H9 (cell line): ENCODE measurements around the gene NECTIN1. TPM values are rescaled to one million over a fixed set of nuclear protein-coding genes. Genes with fewer than 3 reads are reported as not detected.

ENCODE experiments used
- DNase-seq: peaks from one replicate; pipeline ENCODE4 v3.0.0-alpha.2; 2017
- H2AFZ ChIP-seq: one replicate; pipeline ENCODE4 v1.6.1; 2013; ENCODE audit warnings: mild to moderate bottlenecking, low read length, control low read depth, moderate library complexity
- H2AK5ac ChIP-seq: 2 replicates; pipeline ENCODE4 v1.6.1; 2013; ENCODE audit warnings: low read length, control low read depth, mixed read lengths; ENCODE audit not compliant: insufficient read length
- H2BK120ac ChIP-seq: one replicate; pipeline ENCODE4 v1.6.1; 2013; ENCODE audit warnings: low read depth, mild to moderate bottlenecking, low read length, control low read depth, inconsistent platforms; ENCODE audit not compliant: poor library complexity, severe bottlenecking
- H2BK12ac ChIP-seq: 2 replicates; pipeline ENCODE4 v1.6.1; 2013; ENCODE audit warnings: low read length, control low read depth, mixed read lengths, low read depth; ENCODE audit not compliant: insufficient read length
- H2BK15ac ChIP-seq: 2 replicates; pipeline ENCODE4 v1.6.1; 2013; ENCODE audit warnings: low read depth, low read length, control low read depth
- H2BK20ac ChIP-seq: one replicate; pipeline ENCODE4 v1.6.1; 2013; ENCODE audit warnings: low read depth, mild to moderate bottlenecking, low read length, control low read depth, inconsistent platforms; ENCODE audit not compliant: poor library complexity, severe bottlenecking
- H2BK5ac ChIP-seq: 2 replicates; pipeline ENCODE4 v1.6.1; 2013; ENCODE audit warnings: low read length, control low read depth, mixed read lengths; ENCODE audit not compliant: insufficient read length
- H3K14ac ChIP-seq: 2 replicates; pipeline ENCODE4 v1.6.1; 2013; ENCODE audit warnings: low read length, control low read depth; ENCODE audit not compliant: insufficient read depth
- H3K18ac ChIP-seq: 2 replicates; pipeline ENCODE4 v1.6.1; 2013; ENCODE audit warnings: low read depth, mild to moderate bottlenecking, mixed read lengths, low read length, control low read depth; ENCODE audit not compliant: insufficient read length
- H3K23ac ChIP-seq: 2 replicates; pipeline ENCODE4 v1.6.1; 2013; ENCODE audit warnings: low read length, control low read depth, mixed read lengths, low read depth; ENCODE audit not compliant: insufficient read length
- H3K23me2 ChIP-seq: 2 replicates; pipeline ENCODE4 v1.6.1; 2013; ENCODE audit warnings: low read depth, mild to moderate bottlenecking, mixed read lengths, low read length, control low read depth; ENCODE audit not compliant: insufficient read length, poor library complexity, severe bottlenecking
- H3K27ac ChIP-seq: 2 replicates; pipeline ENCODE4 v1.5.1; 2013; ENCODE audit warnings: low read length, control low read depth, mixed read lengths, low read depth; ENCODE audit not compliant: insufficient read length
- H3K27me3 ChIP-seq: 2 replicates; pipeline ENCODE4 v1.6.1; 2013; ENCODE audit warnings: low read length, control low read depth, inconsistent platforms; ENCODE audit not compliant: insufficient read depth
- H3K4ac ChIP-seq: 2 replicates; pipeline ENCODE4 v1.6.1; 2013; ENCODE audit warnings: low read depth, mild to moderate bottlenecking, control low read depth, inconsistent platforms, low read length, moderate library complexity
- H3K4me1 ChIP-seq: 2 replicates; pipeline ENCODE4 v1.6.1; 2013; ENCODE audit warnings: low read length, control low read depth, inconsistent platforms; ENCODE audit not compliant: insufficient read depth
- H3K4me2 ChIP-seq: 2 replicates; pipeline ENCODE4 v1.6.1; 2013; ENCODE audit warnings: low read length, control low read depth, mixed read lengths; ENCODE audit not compliant: insufficient read length, insufficient read depth
- H3K56ac ChIP-seq: 2 replicates; pipeline ENCODE4 v1.6.1; 2013; ENCODE audit warnings: low read depth, mild to moderate bottlenecking, mixed read lengths, low read length, control low read depth; ENCODE audit not compliant: insufficient read length
- H3K79me1 ChIP-seq: 2 replicates; pipeline ENCODE4 v1.6.1; 2013; ENCODE audit warnings: low read depth, mild to moderate bottlenecking, moderate library complexity, low read length, control low read depth, inconsistent platforms; ENCODE audit not compliant: insufficient read depth, poor library complexity, severe bottlenecking
- H3K79me2 ChIP-seq: 2 replicates; pipeline ENCODE4 v1.6.1; 2013; ENCODE audit warnings: low read length, control low read depth, inconsistent platforms; ENCODE audit not compliant: insufficient read depth
- H3K9ac ChIP-seq: 2 replicates; pipeline ENCODE4 v1.6.1; 2013; ENCODE audit warnings: low read length, control low read depth, mixed read lengths; ENCODE audit not compliant: insufficient read length; ENCODE audit errors: extremely low read depth
- H3K9me3 ChIP-seq: one replicate; pipeline ENCODE4 v1.6.1; 2013; ENCODE audit warnings: low read depth, low read length, inconsistent platforms; ENCODE audit not compliant: control insufficient read depth
- H3T11ph ChIP-seq: one replicate; pipeline ENCODE4 v1.6.1; 2013; ENCODE audit warnings: mild to moderate bottlenecking, low read length, control low read depth, inconsistent platforms
- H4K20me1 ChIP-seq: one replicate; pipeline ENCODE4 v1.6.1; 2013; ENCODE audit not compliant: control insufficient read depth, insufficient read length, insufficient read depth
- H4K5ac ChIP-seq: 2 replicates; pipeline ENCODE4 v1.6.1; 2013; ENCODE audit warnings: low read depth, mild to moderate bottlenecking, mixed read lengths, low read length, control low read depth; ENCODE audit not compliant: insufficient read length
- H4K8ac ChIP-seq: replicated peaks from 2 replicates; pipeline ENCODE4 v1.6.1; 2013; ENCODE audit warnings: low read length, control low read depth, mixed read lengths, low read depth; ENCODE audit not compliant: insufficient read length
- H4K91ac ChIP-seq: 2 replicates; pipeline ENCODE4 v1.6.1; 2013; ENCODE audit warnings: low read depth, mild to moderate bottlenecking, moderate library complexity, mixed read lengths, low read length, control low read depth; ENCODE audit not compliant: insufficient read length
- H3K27ac Mint-ChIP-seq, 3 experiments: 2 replicates in 2 of 3; 3 replicates in 1 of 3; pipeline ENCODE4 v1.8.0; 2020 to 2021; ENCODE audit warnings: mixed read lengths in 3 of 3, mild to moderate bottlenecking in 1 of 3, moderate library complexity in 1 of 3
- H3K27me3 Mint-ChIP-seq: 2 replicates; pipeline ENCODE4 v1.8.0; 2021; ENCODE audit warnings: low read depth, mild to moderate bottlenecking, moderate library complexity, mixed read lengths
- H3K36me3 Mint-ChIP-seq, 3 experiments: 2 replicates in 2 of 3; 3 replicates in 1 of 3; pipeline ENCODE4 v1.8.0; 2020 to 2021; ENCODE audit warnings: low read depth in 3 of 3, mixed read lengths in 3 of 3; ENCODE audit not compliant: insufficient read depth in 1 of 3
- H3K4me1 Mint-ChIP-seq, 2 experiments: 2 replicates each; pipeline ENCODE4 v1.8.0; 2020; ENCODE audit warnings: mixed read lengths in 2 of 2
- H3K4me3 Mint-ChIP-seq, 2 experiments: 2 replicates in 1 of 2; 3 replicates in 1 of 2; pipeline ENCODE4 v1.8.0; 2020 to 2021; ENCODE audit warnings: mild to moderate bottlenecking in 2 of 2, mixed read lengths in 2 of 2, moderate library complexity in 1 of 2
- H3K9me3 Mint-ChIP-seq, 2 experiments: 2 replicates in 1 of 2; 3 replicates in 1 of 2; pipeline ENCODE4 v1.8.0; 2020; ENCODE audit warnings: mild to moderate bottlenecking in 2 of 2, mixed read lengths in 2 of 2, moderate library complexity in 1 of 2
- WGBS: extraction: QIAGEN DNeasy Blood & Tissue Kit; methylation state at CpG from one replicate; pipeline ENCODE4 v1.1.7; 2013; ENCODE audit warnings: missing lambda C conversion rate, low lambda C conversion rate, mixed read lengths; ENCODE audit not compliant: insufficient read length; ENCODE audit errors: extremely low coverage; 5-methylcytosine and 5-hydroxymethylcytosine counted together
- total RNA-seq: library from RNA; stranded (reverse); gene quantifications from 2 replicates; pipeline ENCODE4 v1.2.1, GENCODE V29; 2021
- TF ChIP-seq, protein P1 (sequence below): fragments of 200-600 bp; sonication (generic); conservative IDR thresholded peaks from 3 replicates; pipeline ENCODE4 v1.8.0; 2021; ENCODE audit warnings: antibody characterized with exemption, mild to moderate bottlenecking

NECTIN1 gene
- total RNA-seq, 1 experiment from 2014 or later = 113 TPM

DNA sequence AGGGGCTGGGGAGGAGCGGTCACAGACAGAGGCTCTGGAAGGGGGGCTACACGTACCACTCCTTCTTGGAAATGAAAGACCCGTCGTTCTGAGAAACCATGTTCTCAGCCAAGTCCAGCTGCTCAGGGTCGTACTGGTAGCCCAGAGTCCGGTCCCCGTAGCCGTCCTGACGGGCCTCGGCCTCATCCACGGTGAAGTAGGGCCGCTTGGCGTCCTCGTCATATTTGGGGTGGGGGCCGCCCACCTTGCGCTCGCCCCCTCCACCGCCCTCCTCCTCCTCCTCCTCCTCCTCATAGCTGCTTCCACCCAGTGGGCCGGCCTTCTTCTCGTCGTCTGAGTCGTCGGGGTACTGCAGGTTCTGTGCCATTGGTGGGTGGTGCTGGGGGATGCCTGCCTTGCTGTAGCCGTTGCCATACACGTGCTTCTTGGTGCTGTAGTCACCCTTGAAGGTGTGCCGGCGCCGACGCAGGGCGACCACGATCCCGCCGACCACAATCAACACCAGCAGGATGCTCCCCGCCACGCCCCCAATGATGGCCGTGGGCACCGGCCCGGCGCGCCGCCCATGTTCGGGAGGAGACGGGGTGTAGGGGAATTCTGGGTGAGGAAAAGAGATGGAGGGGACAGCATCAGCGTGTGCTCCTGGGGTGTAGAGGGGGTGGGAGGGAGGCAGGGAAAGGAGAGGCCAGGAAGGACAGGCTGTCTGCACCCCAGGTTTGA lies 64.1 kb downstream of the NECTIN1 start:
- no peaks in the 10 kb centered on the region for H3K9me3 ChIP-seq
- no peak overlapping the region for H2AK5ac ChIP-seq
- H4K5ac ChIP-seq = no peak overlapping the region
- Mint-ChIP-seq H3K4me3 (no peak overlapping the region), H3K27ac (no peak overlapping the region), H3K4me1 (peaks cover 25 to 32% of the 10 kb centered on the region in 2 experiments), H3K9me3 (no peaks in the 10 kb centered on the region), H3K27me3 (no peaks in the 10 kb centered on the region; the same call in 1 of the 2 replicates), H3K36me3 (peaks cover 5 to 58% (median 28%) of the 10 kb centered on the region in 3 experiments; a peak in 6 of 7 replicates)
- H2BK5ac ChIP-seq = no peak overlapping the region
- H3K14ac ChIP-seq = no peak overlapping the region
- H3K4ac ChIP-seq = no peak overlapping the region
- H4K8ac ChIP-seq = no peak overlapping the region
- H3K23me2 ChIP-seq = no peaks in the 10 kb centered on the region
- no peak overlapping the region for H3T11ph ChIP-seq
- H2BK20ac ChIP-seq = no peak overlapping the region
- no peak overlapping the region for H2BK15ac ChIP-seq
- no peak overlapping the region for H2BK12ac ChIP-seq
- H2BK120ac ChIP-seq = no peak overlapping the region
- no peaks in the 10 kb centered on the region for H3K27me3 ChIP-seq
- no peak overlapping the region for H2AFZ ChIP-seq
- no peak overlapping the region for H3K23ac ChIP-seq
- H3K18ac ChIP-seq = no peak overlapping the region
- no peaks in the 10 kb centered on the region for H3K79me2 ChIP-seq
- no peak overlapping the region for H3K9ac ChIP-seq
- H4K20me1 ChIP-seq = no peaks in the 10 kb centered on the region
- TF ChIP-seq, protein P1, sequence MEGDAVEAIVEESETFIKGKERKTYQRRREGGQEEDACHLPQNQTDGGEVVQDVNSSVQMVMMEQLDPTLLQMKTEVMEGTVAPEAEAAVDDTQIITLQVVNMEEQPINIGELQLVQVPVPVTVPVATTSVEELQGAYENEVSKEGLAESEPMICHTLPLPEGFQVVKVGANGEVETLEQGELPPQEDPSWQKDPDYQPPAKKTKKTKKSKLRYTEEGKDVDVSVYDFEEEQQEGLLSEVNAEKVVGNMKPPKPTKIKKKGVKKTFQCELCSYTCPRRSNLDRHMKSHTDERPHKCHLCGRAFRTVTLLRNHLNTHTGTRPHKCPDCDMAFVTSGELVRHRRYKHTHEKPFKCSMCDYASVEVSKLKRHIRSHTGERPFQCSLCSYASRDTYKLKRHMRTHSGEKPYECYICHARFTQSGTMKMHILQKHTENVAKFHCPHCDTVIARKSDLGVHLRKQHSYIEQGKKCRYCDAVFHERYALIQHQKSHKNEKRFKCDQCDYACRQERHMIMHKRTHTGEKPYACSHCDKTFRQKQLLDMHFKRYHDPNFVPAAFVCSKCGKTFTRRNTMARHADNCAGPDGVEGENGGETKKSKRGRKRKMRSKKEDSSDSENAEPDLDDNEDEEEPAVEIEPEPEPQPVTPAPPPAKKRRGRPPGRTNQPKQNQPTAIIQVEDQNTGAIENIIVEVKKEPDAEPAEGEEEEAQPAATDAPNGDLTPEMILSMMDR = no peak
- H3K79me1 ChIP-seq = no peaks in the 10 kb centered on the region
- H3K4me1 ChIP-seq = no peaks in the 10 kb centered on the region; the same call in 1 of the 2 replicates
- H3K27ac ChIP-seq = no peak overlapping the region
- no peak overlapping the region for H3K56ac ChIP-seq
- WGBS = no CpG with 5 or more reads among the region's 44 CpGs
- H4K91ac ChIP-seq = no peak overlapping the region
- H3K4me2 ChIP-seq = no peak overlapping the region
- no peak for DNase-seq
